MM.1S (cell line): ENCODE measurements around the gene CNNM2.

Source experiments
- DNase-seq: peaks from one replicate; pipeline ENCODE4 v3.0.0-alpha.2; 2015
- H2AFZ ChIP-seq: fragments of 300-600 bp; sonication (generic); 2 replicates; pipeline ENCODE4 v1.6.0; 2016; ENCODE audit warnings: antibody characterized with exemption, low read length
- H3F3A ChIP-seq: fragments of 300-600 bp; sonication (generic); 2 replicates; pipeline ENCODE4 v1.6.1; 2016; ENCODE audit warnings: mild to moderate bottlenecking, antibody characterized with exemption, low read length, moderate library complexity, mixed read lengths; ENCODE audit not compliant: insufficient read depth
- H3K27ac ChIP-seq: fragments of 300-600 bp; sonication (generic); 2 replicates; pipeline ENCODE4 v1.5.1; 2016; ENCODE audit warnings: mild to moderate bottlenecking, low read length
- H3K27me3 ChIP-seq: fragments of 300-600 bp; sonication (generic); replicated peaks from 2 replicates; pipeline ENCODE4 v1.6.0; 2016; ENCODE audit warnings: low read length; ENCODE audit not compliant: insufficient read depth
- H3K36me3 ChIP-seq: fragments of 300-600 bp; sonication (generic); replicated peaks from 2 replicates; pipeline ENCODE4 v1.6.1; 2016; ENCODE audit warnings: mild to moderate bottlenecking, low read length, mixed read lengths; ENCODE audit not compliant: insufficient read depth
- H3K4me1 ChIP-seq: fragments of 300-600 bp; sonication (generic); 2 replicates; pipeline ENCODE4 v1.6.1; 2016; ENCODE audit warnings: low read length, mixed read lengths
- H3K4me2 ChIP-seq: fragments of 300-600 bp; sonication (generic); 2 replicates; pipeline ENCODE4 v1.6.0; 2016; ENCODE audit warnings: low read depth, low read length
- H3K4me3 ChIP-seq: fragments of 300-600 bp; sonication (generic); 2 replicates; pipeline ENCODE4 v1.5.1; 2016; ENCODE audit warnings: low read length, mixed read lengths
- H3K79me2 ChIP-seq: fragments of 300-600 bp; sonication (generic); 2 replicates; pipeline ENCODE4 v1.6.1; 2016; ENCODE audit warnings: mixed run types, low read length, mixed read lengths
- H3K9ac ChIP-seq: fragments of 300-600 bp; sonication (generic); 2 replicates; pipeline ENCODE4 v1.6.1; 2016; ENCODE audit warnings: low read length, mixed read lengths
- H3K9me2 ChIP-seq: fragments of 300-600 bp; sonication (generic); replicated peaks from 2 replicates; pipeline ENCODE4 v1.6.1; 2016; ENCODE audit warnings: mild to moderate bottlenecking, low read length, mixed read lengths; ENCODE audit not compliant: insufficient read depth
- H3K9me3 ChIP-seq: fragments of 300-600 bp; sonication (generic); replicated peaks from 2 replicates; pipeline ENCODE4 v1.6.1; 2016; ENCODE audit warnings: mild to moderate bottlenecking, low read length, mixed read lengths; ENCODE audit not compliant: insufficient read depth
- H4K20me1 ChIP-seq: fragments of 300-600 bp; sonication (generic); 2 replicates; pipeline ENCODE4 v1.6.1; 2016; ENCODE audit warnings: mild to moderate bottlenecking, low read length, moderate library complexity, mixed read lengths; ENCODE audit not compliant: insufficient read depth
- CTCF ChIP-seq: fragments of 300-600 bp; sonication (generic); IDR thresholded peaks from 2 replicates; pipeline ENCODE4 v1.5.1; 2016; ENCODE audit warnings: antibody characterized with exemption, low read length, mixed read lengths
- EZH2 ChIP-seq: fragments of 300-600 bp; sonication (generic); optimal IDR thresholded peaks from 2 replicates; pipeline ENCODE3; 2017; ENCODE audit warnings: low read depth, mild to moderate bottlenecking, antibody characterized with exemption, low read length, mixed read lengths
- EZH2phosphoT487 ChIP-seq: fragments of 300-600 bp; sonication (generic); IDR thresholded peaks from 2 replicates; pipeline ENCODE4 v1.6.1; 2018; ENCODE audit warnings: antibody characterized with exemption, low read length

CNNM2 gene

GRCh38 chr10:103067484-103067883, 149.4 kb downstream of the CNNM2 start:
- Histone ChIP-seq H3K4me1 (peaks cover 32% of the 10 kb centered on the region), H3F3A (peaks cover 5% of the 10 kb centered on the region), H3K36me3 (no peaks in the 10 kb centered on the region), H3K4me3 (no peak overlapping the region), H3K79me2 (no peaks in the 10 kb centered on the region), H2AFZ (no peak overlapping the region), H3K9me2 (no peaks in the 10 kb centered on the region), H3K9me3 (no peaks in the 10 kb centered on the region), H3K27ac (no peak overlapping the region), H4K20me1 (no peaks in the 10 kb centered on the region), H3K4me2 (peak overlapping the region; percentile 13; the same call in 1 of the 2 replicates), H3K27me3 (no peaks in the 10 kb centered on the region), H3K9ac (no peak overlapping the region)
- no peak for TF ChIP-seq EZH2
- no peak for TF ChIP-seq CTCF
- TF ChIP-seq EZH2phosphoT487, result no peak
- DNase-seq, result peak; percentile 47

GRCh38 chr10:103067956-103068355, 149.9 kb downstream of the CNNM2 start:
- DNase-seq, result no peak
- Histone ChIP-seq H3K9me3 (no peaks in the 10 kb centered on the region), H2AFZ (no peak overlapping the region), H3K4me1 (peaks cover 32% of the 10 kb centered on the region), H3F3A (peaks cover 5% of the 10 kb centered on the region), H3K36me3 (no peaks in the 10 kb centered on the region), H4K20me1 (no peaks in the 10 kb centered on the region), H3K27me3 (no peaks in the 10 kb centered on the region), H3K4me3 (no peak overlapping the region), H3K79me2 (no peaks in the 10 kb centered on the region), H3K4me2 (no peak overlapping the region), H3K9me2 (no peaks in the 10 kb centered on the region), H3K27ac (no peak overlapping the region), H3K9ac (no peak overlapping the region)
- TF ChIP-seq CTCF (no peak), EZH2phosphoT487 (no peak), EZH2 (no peak)

GRCh38 chr10:103069453-103070331, 151.6 kb downstream of the CNNM2 start:
- peaks cover 5% of the 10 kb centered on the region for H3F3A ChIP-seq
- H3K4me2 ChIP-seq, result peak overlapping the region; percentile 32; the same call in 1 of the 2 replicates
- H3K4me3 ChIP-seq, result 0 out of 2 replicates have a peak overlapping the region, but pooled peaks have one; percentile 8
- no peak overlapping the region for H3K9ac ChIP-seq
- no peaks in the 10 kb centered on the region for H4K20me1 ChIP-seq
- H3K79me2 ChIP-seq, result no peaks in the 10 kb centered on the region
- no peaks in the 10 kb centered on the region for H3K27me3 ChIP-seq
- TF ChIP-seq CTCF (peak; percentile 80), EZH2phosphoT487 (no peak)
- H3K4me1 ChIP-seq, result peaks cover 32% of the 10 kb centered on the region
- no peaks in the 10 kb centered on the region for H3K9me2 ChIP-seq
- H3K9me3 ChIP-seq, result no peaks in the 10 kb centered on the region
- peak overlapping the region; percentile 12; the same call in 1 of the 2 replicates for H2AFZ ChIP-seq
- DNase-seq, result peak; percentile 79
- no peaks in the 10 kb centered on the region for H3K36me3 ChIP-seq
- H3K27ac ChIP-seq, result peak overlapping the region; percentile 41; the same call in 1 of the 2 replicates
